HG03097 (cell line): ENCODE measurements around the gene NUTM1.

Experiments used
- ATAC-seq: cut with Tn5 transposase; IDR thresholded peaks from one replicate; pipeline ENCODE4 v1.9.1; 2021; ENCODE audit not compliant: unreplicated experiment, low FRiP score

The NUTM1 gene

DNA sequence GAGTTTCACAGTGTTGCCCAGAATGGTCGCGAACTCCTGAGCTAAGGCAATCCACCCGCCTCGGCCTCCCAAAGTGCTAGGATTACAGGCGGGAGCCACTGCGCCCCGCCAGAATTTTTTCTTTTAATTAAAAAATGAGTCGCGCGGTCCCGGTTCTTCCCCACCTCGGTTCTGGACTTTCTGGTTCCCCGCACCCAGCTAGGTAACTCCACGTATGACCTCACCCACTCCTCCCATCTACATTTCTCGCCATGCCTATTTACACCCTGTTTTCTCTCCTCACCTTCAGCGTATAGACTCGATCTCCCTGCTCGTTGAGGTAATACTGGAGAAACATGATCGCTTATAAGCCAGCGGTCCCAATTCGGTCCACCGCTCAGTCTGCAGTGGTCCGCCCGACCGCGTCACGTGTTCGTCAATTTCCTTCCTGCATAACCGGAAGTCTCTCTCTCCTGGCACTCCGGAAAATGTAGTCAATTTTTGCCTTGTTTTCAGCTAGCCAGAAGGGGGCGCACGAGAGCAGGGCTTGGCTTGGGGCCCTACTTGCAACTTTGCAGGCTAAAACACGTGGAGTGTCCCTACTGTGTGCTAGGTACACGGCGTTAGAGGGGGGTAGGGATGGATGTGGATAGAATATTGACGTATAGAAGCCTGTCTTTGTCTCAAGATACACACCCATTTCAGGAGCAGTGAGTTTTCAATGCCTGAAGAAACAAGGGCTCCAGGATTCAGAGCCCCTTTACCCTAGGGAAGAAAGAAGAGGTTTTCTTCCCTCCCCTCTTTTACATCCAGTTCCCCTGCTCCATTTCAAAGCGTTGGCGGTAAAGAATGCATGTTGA is at the start of gene NUTM1, which contains the start of gene NOP10:
NUTM1 (plus strand) TSS at position 579 of the 839 bp plus-strand sequence. CDS start 382 bp downstream, outside the sequence.
NOP10 (minus strand) TSS at position 400 of the 839 bp plus-strand sequence; CDS start at position 337, 63 bp downstream.
- peak; percentile 75 for ATAC-seq

DNA sequence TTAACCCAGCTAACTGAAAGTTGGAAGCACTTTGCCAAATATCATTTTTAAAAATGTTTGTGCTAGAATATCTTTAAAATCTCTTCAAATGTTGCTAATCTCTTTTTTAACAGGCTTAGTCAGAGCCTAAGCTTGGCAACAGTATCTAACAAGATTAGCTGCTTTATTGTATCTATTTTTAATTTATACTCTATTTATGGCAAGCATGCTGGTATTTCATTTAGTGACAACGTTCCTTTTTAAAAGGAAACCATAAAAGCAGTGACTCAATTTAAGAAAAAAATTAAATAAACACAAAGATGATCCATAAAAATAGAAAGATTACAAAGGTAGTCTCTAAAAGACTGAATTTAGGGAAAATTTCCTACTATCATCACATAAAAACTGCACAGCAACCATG is 46.1 kb upstream of the NUTM1 start:
- ATAC-seq, result no peak

GRCh38 chr15:34301058-34301457 is 42.1 kb upstream of the NUTM1 start:
- ATAC-seq, result no peak

GRCh38 chr15:34304613-34305012 is 38.5 kb upstream of the NUTM1 start:
- no peak for ATAC-seq

DNA sequence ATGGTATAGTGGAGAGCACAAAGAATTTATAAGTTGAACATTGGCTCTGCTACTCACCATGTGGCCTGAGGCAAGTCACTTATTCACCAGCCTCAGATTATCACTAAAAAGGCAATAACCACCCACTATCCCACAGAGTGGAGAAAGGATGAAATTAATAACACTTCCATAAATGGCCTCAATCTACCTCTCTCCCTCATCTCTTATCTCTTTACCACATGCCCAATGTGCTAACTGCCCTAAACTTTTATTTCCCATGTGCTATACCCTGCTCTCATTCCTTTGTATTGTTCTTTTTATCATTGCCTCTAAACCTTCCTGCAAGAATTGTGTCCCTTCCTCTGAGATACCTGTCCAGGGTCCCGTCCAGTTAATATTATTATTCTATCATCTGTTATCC is 31.6 kb upstream of the NUTM1 start:
- ATAC-seq, result no peak

DNA sequence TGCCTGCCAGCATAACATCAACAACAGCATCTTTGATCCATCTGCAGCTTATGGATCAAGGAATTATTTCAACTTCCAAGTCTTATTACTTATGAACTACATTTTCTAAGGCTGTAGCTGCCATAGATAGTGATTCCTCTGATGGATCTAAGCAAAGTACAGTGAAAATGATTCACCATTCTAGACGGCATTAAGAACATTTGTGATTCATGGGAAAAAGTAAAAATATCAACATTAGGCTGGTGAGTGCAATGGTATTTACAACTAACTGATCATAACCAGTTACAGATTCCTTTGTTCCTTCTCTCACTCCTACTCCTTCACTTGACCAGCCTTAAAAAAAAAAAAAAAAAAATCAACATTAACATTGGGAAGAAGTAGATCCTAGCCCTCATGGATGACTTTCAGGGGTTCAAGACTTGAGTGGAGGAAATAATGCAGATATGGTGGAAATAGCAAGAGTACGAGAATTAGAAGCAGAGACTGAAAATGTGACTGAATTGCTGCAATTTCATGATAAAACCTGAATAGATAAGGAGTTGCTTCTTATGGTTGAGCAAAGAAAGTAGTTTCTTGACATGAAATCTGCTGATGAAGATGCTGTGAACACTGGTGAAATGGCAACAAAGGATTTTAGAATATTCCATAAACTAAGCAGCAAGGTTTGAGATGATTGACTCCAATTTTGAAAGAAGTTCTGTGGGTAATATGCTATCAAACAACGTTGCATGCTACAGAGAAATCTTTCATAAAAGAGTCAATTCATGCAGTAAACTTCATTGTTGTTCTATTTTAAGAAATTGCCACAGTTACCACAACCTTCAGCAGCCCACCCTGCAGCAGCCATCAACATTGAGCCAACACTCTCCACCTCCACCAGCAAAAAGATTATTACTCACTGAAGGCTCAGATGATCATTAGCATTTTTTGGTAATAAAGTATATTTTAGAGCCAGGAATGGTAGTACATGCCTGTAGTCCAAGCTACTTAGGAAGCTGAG is 28.3 kb upstream of the NUTM1 start:
- no peak for ATAC-seq

- ATAC-seq, result no peak
Measured at GRCh38 chr15:34318277-34319079, 24.6 kb upstream of the NUTM1 start.

- ATAC-seq, result no peak
Measured at GRCh38 chr15:34323217-34323616, 19.9 kb upstream of the NUTM1 start.

DNA sequence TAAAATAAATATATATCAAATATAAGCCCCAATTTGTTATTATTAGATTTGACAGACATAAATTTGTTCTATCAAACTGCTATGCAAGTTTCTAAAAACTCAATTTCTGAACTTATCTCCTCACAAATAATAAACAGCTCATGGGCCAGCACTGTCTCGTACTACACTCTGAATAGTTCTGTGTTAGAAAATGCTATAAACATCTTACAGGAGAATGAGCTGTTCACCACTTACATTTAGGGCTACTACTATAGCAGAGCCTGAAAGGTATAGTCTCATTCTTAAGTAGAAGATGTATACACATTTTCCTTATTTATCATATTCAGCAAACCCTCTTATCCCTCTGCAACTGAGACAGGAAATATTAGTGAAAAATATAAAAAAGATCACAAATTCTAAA is 18.2 kb upstream of the NUTM1 start:
- no peak for ATAC-seq

GRCh38 chr15:34325368-34325767 is 17.7 kb upstream of the NUTM1 start:
- no peak for ATAC-seq

GRCh38 chr15:34327906-34328305 is 15.2 kb upstream of the NUTM1 start:
- no peak for ATAC-seq

DNA sequence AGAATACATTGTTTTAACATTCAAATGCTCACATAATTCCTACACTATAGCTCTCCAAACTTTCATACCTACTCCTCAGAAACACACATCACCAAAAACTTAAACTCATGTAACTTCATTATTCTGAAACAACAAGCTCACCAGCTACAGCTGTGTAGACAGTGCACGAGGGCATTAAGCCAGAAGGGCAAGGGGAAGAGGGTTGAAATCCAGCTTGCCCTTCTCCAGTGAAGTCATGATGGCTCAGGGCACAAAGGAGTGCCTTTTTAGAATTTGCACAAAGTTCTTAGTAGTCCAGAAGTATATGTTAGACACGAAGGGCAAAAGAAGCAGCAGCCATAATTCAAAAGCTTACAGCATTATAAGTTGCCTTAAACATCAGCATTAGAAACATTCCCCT is 14.1 kb upstream of the NUTM1 start:
- ATAC-seq, result no peak

DNA sequence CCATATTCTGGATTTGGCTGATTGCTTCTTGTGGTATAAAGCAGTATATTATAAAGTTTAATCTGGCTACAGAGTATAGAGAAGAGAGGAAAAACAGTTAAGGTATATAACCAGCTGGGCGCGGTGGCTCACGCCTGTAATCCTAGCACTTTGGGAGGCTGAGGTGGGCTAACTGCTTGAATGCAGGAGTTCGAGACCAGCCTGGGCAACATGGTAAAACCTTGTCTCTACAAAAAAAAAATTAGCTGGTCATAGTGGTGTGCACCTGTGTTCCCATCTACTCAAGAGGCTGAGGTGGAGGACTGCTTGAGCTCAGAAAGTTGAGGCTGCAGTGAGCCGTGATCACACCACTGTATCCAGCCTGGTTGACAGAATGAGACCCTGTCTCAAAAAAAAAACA is 12.8 kb upstream of the NUTM1 start:
- ATAC-seq, result no peak

- ATAC-seq, result no peak
Measured at GRCh38 chr15:34331809-34332208, 11.3 kb upstream of the NUTM1 start.

- ATAC-seq, result no peak
Measured at GRCh38 chr15:34332553-34333120, 10.5 kb upstream of the NUTM1 start.

- ATAC-seq, result no peak
Measured at GRCh38 chr15:34334672-34335071, 8.4 kb upstream of the NUTM1 start.

- no peak for ATAC-seq
Measured at GRCh38 chr15:34335176-34336032, 7.7 kb upstream of the NUTM1 start.

DNA sequence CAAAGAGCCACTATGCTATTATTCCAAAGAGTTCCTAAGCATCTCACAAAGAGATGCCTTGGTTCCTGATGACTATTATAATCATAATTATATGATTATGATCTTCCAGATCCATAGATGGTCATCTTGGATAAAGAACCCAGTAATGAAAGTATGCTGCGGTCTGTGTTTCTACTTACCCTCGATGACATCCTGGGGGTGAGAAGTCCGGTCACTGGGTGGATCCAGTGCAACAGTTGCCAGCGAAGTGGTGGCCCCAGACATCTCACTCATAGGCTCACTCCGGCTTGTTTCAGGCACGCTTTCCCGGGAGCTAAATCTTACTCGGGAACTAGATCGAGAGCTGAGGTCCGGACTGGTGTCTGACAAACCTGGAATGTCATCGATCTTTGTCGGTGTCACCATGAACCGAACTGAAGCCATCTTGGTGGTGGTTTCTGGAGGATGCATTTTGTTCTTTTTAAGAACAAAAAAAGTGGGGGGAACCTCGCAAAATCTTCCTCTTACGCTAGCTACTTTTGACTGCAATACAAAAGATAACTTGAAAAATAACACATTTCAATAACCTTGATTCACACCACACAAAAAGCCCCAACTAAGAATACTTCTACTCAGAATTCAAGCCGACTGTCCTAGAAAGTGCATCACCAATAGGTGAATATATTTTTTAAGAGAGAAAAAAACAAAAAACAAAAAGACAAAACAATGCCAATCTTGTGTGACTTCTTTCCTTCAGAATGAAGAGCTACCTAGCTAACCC is 6.7 kb upstream of the NUTM1 start:
- no peak for ATAC-seq
